DND-41 (cell line): ENCODE results near the gene CYB561A3.

ENCODE experiments used
- EZH2 ChIP-seq: IDR thresholded peaks from 3 replicates; pipeline ENCODE4 v1.6.1; 2012; ENCODE audit warnings: borderline replicate concordance, low read depth, mild to moderate bottlenecking, moderate library complexity, low read length, inconsistent platforms; ENCODE audit not compliant: severe bottlenecking
- TF ChIP-seq, protein P1 (sequence below): IDR thresholded peaks from 2 replicates; pipeline ENCODE4 v1.5.1; 2012; ENCODE audit warnings: borderline replicate concordance, low read length, moderate library complexity, mild to moderate bottlenecking; ENCODE audit not compliant: poor library complexity, severe bottlenecking; ENCODE audit errors: extremely low read depth

DNA sequence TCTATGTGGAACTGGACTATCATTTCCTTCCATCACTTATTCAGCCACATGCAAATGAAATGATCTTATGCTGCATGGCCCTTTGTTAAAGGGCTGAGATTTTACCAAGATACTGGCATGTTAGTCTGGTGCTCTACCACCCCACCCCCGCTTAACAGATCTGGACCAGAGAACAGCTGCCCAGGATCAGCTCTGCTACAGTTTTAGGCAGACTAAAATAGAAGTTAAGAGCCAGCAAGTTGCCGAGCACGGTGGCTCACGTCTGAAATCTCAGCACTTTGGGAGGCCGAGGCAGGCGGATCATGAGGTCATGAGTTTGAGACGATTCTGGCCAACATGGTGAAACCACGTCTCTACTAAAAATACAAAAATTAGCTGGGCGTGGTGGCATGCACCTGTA is 33.3 kb downstream of the CYB561A3 start:
- TF ChIP-seq, protein P1, sequence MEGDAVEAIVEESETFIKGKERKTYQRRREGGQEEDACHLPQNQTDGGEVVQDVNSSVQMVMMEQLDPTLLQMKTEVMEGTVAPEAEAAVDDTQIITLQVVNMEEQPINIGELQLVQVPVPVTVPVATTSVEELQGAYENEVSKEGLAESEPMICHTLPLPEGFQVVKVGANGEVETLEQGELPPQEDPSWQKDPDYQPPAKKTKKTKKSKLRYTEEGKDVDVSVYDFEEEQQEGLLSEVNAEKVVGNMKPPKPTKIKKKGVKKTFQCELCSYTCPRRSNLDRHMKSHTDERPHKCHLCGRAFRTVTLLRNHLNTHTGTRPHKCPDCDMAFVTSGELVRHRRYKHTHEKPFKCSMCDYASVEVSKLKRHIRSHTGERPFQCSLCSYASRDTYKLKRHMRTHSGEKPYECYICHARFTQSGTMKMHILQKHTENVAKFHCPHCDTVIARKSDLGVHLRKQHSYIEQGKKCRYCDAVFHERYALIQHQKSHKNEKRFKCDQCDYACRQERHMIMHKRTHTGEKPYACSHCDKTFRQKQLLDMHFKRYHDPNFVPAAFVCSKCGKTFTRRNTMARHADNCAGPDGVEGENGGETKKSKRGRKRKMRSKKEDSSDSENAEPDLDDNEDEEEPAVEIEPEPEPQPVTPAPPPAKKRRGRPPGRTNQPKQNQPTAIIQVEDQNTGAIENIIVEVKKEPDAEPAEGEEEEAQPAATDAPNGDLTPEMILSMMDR = no peak
- TF ChIP-seq EZH2 = no peak
